Lower leg skin (tissue), 4 donors: Measurements from ENCODE around the gene LAPTM4A. TPM values are rescaled to one million over a fixed set of nuclear protein-coding genes. Genes with fewer than 3 reads are reported as not detected.

ENCODE experiments used
- DNase-seq, 2 donors: peaks; one replicate each; pipeline ENCODE4 v3.0.0-alpha.2; 2019; ENCODE audit warnings: low spot score in 2 of 2
- H3K4me3 ChIP-seq: fragments of 200-600 bp; sonication (generic); 2 replicates; pipeline ENCODE4 v1.5.1; 2017; ENCODE audit warnings: mild to moderate bottlenecking, low read depth; ENCODE audit not compliant: poor library complexity, severe bottlenecking
- POLR2A ChIP-seq, 2 donors: fragments of 450-650 bp; IDR thresholded peaks; one replicate each; pipeline ENCODE4 v1.6.1; 2016 to 2017; ENCODE audit warnings: antibody characterized with exemption in 2 of 2, mild to moderate bottlenecking in 1 of 2, moderate library complexity in 1 of 2
- WGBS, 2 donors: methylation state at CpG; one replicate each; pipeline ENCODE4 v1.1.5; 2018; 5-methylcytosine and 5-hydroxymethylcytosine counted together
- intact Hi-C: fragments of 100-400 bp; cut with DNase I; formaldehyde crosslinking; loops from one replicate; pipeline ENCODE4 v1.15.0; 2023; ENCODE audit warnings: low total_unique reads
- total RNA-seq, 4 donors: library from RNA; depleted of rRNA; stranded (reverse); fragments of >200 nt; gene quantifications; one replicate each; pipeline ENCODE4 v1.1.0, GENCODE V29; 2016
- TF ChIP-seq, protein P1 (sequence below), 3 donors: fragments of 450-650 bp; IDR thresholded peaks; one replicate each; pipeline ENCODE4 v1.5.1; 2016; ENCODE audit warnings: antibody characterized with exemption in 3 of 3, mild to moderate bottlenecking in 3 of 3, moderate library complexity in 2 of 3

The LAPTM4A gene
- total RNA-seq, 4 donors from 2014 or later, result 102 to 139 (median 119) TPM

DNA sequence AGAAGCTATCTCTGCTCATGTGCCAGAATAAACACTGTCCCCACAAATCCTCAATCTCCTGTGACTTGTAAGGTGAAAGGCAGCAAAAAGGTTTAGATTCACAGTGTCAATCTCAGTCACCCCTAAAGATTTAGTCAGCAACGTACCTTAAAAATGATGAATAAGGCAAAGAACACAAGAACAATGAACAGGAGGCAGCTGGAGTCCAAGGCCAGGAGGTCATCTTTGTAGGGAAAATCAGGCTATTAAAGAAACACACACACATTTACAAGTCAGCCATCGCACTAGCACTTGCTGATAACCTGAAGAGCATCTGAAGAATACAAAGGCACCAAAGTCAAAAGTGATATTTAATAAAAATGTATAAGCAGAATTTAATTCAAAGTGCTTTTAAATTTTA lies 16.6 kb downstream of the LAPTM4A start:
- DNase-seq, result no peak
- 83 to 88% methylated on average over 2 of the region's 2 CpGs for WGBS, 2 donors
- TF ChIP-seq, protein P1, sequence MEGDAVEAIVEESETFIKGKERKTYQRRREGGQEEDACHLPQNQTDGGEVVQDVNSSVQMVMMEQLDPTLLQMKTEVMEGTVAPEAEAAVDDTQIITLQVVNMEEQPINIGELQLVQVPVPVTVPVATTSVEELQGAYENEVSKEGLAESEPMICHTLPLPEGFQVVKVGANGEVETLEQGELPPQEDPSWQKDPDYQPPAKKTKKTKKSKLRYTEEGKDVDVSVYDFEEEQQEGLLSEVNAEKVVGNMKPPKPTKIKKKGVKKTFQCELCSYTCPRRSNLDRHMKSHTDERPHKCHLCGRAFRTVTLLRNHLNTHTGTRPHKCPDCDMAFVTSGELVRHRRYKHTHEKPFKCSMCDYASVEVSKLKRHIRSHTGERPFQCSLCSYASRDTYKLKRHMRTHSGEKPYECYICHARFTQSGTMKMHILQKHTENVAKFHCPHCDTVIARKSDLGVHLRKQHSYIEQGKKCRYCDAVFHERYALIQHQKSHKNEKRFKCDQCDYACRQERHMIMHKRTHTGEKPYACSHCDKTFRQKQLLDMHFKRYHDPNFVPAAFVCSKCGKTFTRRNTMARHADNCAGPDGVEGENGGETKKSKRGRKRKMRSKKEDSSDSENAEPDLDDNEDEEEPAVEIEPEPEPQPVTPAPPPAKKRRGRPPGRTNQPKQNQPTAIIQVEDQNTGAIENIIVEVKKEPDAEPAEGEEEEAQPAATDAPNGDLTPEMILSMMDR (IDR thresholded peaks at IDR 0.05), result no peak
- TF ChIP-seq POLR2A (IDR thresholded peaks at IDR 0.05), result no peak
- intact Hi-C loops, result no loop called here
- no peak overlapping the region for H3K4me3 ChIP-seq

DNA sequence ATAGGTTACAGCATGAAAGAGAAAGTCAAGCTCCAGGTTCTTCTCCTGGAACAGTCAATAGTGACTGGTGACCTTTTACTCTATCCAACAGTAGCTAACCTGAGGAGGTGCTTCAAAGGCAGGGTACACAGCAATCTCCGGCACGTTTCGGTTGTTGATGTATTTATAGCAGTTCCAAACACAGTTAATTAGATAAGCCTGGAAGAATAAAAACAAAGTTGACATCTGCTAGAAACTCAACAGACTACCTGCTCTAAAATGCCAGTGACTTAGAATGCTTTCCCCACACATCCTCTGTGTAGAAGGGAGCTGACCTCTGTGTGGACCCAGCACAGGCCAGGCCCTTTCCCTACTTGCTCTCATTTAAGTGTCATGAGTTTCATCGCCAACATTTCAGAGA lies 17.2 kb downstream of the LAPTM4A start:
- intact Hi-C loops, result no loop called here
- 82 to 86% methylated on average over 4 of the region's 4 CpGs for WGBS, 2 donors
- H3K4me3 ChIP-seq, result no peak overlapping the region
- no peak for DNase-seq
- TF ChIP-seq POLR2A (IDR thresholded peaks at IDR 0.05), result no peak
- TF ChIP-seq, protein P1 (IDR thresholded peaks at IDR 0.05), result no peak

DNA sequence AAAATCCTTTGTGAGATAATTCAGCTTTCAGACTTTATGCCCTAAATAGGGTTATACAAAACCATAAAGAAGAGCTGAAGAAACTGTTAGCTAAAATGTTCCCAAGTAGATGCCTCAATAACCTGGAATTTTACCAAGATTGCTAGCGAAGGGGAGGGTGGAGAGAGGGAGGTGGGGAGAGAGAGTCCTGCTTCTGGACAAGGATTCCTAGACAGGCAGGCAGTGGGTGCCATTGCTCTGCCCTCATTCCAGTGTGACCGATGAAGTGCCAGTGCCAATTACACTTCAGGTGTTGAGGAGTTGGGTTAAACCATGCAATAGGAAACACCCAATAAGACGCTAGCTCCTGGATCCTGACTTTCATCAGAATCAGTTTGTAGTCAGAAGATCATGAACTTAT lies 18.1 kb downstream of the LAPTM4A start:
- intact Hi-C loops, result no loop called here
- no peak overlapping the region for H3K4me3 ChIP-seq
- TF ChIP-seq, protein P1 (IDR thresholded peaks at IDR 0.05), result no peak
- TF ChIP-seq POLR2A (IDR thresholded peaks at IDR 0.05), result no peak
- no peak for DNase-seq
- WGBS, 2 donors, result 85 to 86% methylated on average over 3 of the region's 3 CpGs

DNA sequence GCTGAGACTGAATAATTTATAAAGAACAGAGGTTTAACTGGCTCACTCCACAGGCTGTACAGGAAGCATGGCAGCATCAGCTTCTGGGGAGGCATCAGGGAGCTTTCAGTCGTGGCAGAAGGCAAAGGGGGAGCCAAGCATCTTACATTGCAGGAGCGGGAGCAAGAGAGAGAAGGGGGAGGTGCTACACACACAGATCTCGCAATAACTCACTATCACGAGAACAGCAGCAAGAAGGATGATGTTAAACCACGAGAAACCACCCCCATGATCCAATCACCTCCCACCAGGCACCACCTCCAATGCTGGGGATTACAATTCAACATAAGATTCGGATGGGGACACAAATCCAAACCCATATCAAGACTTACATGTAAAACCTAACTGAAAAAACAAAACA lies 21.2 kb downstream of the LAPTM4A start:
- no peak for DNase-seq
- WGBS, 2 donors, result 94 to 96% methylated on average over 6 of the region's 6 CpGs
- no peak for TF ChIP-seq POLR2A (IDR thresholded peaks at IDR 0.05)
- H3K4me3 ChIP-seq, result no peak overlapping the region
- intact Hi-C loops, result no loop called here

DNA sequence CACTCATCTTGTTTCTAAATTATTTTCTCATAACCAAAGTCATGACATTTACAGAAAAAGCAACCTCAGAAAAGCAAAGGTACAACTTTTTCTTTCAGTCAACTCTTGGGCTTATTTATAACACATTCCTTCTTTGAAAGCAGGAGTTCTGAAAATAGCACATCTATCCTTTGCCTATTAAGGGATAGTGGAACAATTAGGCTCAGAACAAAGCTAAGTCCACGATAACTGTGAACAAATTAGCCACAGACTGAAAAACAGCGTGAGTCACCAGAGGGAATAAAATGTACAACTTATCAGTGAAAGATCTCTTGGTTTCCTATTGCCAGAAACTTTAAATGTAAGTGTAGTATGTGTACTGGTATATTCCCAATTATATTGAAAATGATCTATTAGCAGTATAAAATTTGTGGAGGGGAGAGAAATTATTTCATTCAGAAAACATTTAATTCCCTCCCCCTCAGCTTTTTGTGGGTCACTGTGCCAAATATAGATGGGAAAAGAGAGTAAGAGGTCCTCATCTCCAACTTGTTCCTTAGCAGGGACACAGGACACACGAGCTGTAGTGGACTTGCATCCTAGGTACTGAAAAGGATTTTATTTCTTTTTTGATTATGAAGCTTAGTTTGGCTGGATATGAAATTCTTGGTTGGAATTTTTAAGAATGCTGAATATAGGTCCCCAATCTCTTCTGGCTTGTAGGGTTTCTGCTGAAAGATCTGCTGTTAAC lies 23.6 kb downstream of the LAPTM4A start:
- no peak for TF ChIP-seq POLR2A (IDR thresholded peaks at IDR 0.05)
- TF ChIP-seq, protein P1 (IDR thresholded peaks at IDR 0.05), result no peak
- H3K4me3 ChIP-seq, result no peak overlapping the region
- 75 to 79% methylated on average over 3 of the region's 3 CpGs for WGBS, 2 donors
- intact Hi-C loops, result no loop called here
- no peak for DNase-seq

DNA sequence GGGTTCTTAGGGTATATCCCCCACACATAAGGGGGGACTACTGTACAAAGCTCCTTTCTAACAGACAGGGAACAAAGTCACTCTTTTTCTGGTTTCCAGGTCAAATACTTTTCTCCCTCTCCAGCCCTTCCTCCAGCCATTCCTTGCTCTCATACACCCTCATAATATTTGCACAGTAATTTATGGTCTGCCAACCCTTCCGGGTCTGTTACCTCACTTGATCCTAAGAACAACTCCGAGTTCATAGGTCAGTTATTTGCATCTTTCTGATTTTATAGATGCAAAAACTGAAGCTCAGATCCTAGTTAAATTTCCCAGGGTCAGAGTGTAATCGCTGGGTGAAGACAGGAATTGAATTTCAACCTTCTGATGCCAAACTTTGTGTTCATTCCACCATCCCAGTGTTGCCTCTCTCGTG lies 24.2 kb downstream of the LAPTM4A start:
- WGBS, 2 donors, result 69 to 72% methylated on average over 4 of the region's 4 CpGs
- TF ChIP-seq, protein P1 (IDR thresholded peaks at IDR 0.05), result no peak
- no peak for TF ChIP-seq POLR2A (IDR thresholded peaks at IDR 0.05)
- intact Hi-C loops, result no loop called here
- no peak for DNase-seq
- no peak overlapping the region for H3K4me3 ChIP-seq
